Ascending aorta (tissue), 2 donors: ENCODE measurements around the gene KPNB1. TPM values are rescaled to one million over a fixed set of nuclear protein-coding genes. Genes with fewer than 3 reads are reported as not detected.
A peak's percentile ranks its signal among the peaks of the same experiment; 100 is the strongest.

ENCODE experiments used
- DNase-seq, 2 donors: peaks; one replicate each; pipeline ENCODE4 v3.0.0-alpha.2; 2019; ENCODE audit warnings: low spot score in 2 of 2
- H3K27ac ChIP-seq, 2 donors: fragments of 200-600 bp; sonication (generic); one replicate each; pipeline ENCODE4 v1.5.1; 2016 to 2017; ENCODE audit warnings: mild to moderate bottlenecking in 1 of 2
- H3K27me3 ChIP-seq: fragments of 200-600 bp; sonication (generic); one replicate; pipeline ENCODE4 v1.5.1; 2017
- H3K36me3 ChIP-seq, 2 donors: fragments of 200-600 bp; sonication (generic); one replicate each; pipeline ENCODE4 v1.5.1; 2016
- H3K4me1 ChIP-seq, 2 donors: fragments of 200-600 bp; sonication (generic); one replicate each; pipeline ENCODE4 v1.5.1; 2016 to 2017; ENCODE audit warnings: mild to moderate bottlenecking in 1 of 2
- H3K4me3 ChIP-seq, 2 donors: fragments of 200-600 bp; sonication (generic); one replicate each; pipeline ENCODE4 v1.5.1; 2016 to 2017; ENCODE audit warnings: mild to moderate bottlenecking in 1 of 2
- H3K9me3 ChIP-seq, 2 donors: fragments of 200-600 bp; sonication (generic); one replicate each; pipeline ENCODE4 v1.5.1; 2016
- intact Hi-C: fragments of 100-400 bp; cut with DNase I; formaldehyde crosslinking; loops from one replicate; pipeline ENCODE4 v1.15.1; 2023
- total RNA-seq: library from RNA; depleted of rRNA; stranded (reverse); fragments of >200 nt; gene quantifications from one replicate; pipeline ENCODE4 v1.1.0, GENCODE V29; 2016
- TF ChIP-seq, protein P1 (sequence below), 3 experiments: fragments of 200-600 bp in 2 of 3; fragments of 450-650 bp in 1 of 3; sonication (generic) in 2 of 3; IDR thresholded peaks; one replicate each; pipeline ENCODE4 v1.5.1; 2016 to 2019; ENCODE audit warnings: antibody characterized with exemption in 3 of 3, mild to moderate bottlenecking in 1 of 3, moderate library complexity in 1 of 3

Gene KPNB1
- total RNA-seq, 1 donor from 2014 or later: 261 TPM

DNA sequence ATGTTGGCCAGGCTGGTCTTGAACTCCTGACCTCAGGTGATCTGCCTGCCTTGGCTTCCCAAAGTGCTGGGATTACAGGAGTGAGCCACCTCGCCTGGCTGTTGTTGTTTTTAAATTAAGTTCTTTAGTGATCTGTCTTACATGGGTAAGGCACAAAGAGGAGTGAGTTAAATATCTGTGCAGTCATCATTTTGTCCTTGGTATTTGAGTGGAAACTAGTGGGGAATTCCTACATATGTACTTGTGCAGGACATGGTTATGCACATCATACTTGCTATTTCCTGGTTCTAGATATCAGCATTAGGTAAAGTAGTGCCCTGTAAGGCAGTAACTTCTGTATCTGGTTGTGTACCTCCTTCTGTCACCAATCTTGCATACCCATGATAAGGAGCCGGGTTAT is 3.7 kb downstream of the KPNB1 start:
- H3K9me3 ChIP-seq: no peaks in the 10 kb centered on the region
- H3K36me3 ChIP-seq: peaks cover 59 to 64% of the 10 kb centered on the region in 2 donors
- no peak for DNase-seq
- H3K27ac ChIP-seq: no peak overlapping the region
- H3K4me3 ChIP-seq: no peak overlapping the region
- TF ChIP-seq, protein P1, sequence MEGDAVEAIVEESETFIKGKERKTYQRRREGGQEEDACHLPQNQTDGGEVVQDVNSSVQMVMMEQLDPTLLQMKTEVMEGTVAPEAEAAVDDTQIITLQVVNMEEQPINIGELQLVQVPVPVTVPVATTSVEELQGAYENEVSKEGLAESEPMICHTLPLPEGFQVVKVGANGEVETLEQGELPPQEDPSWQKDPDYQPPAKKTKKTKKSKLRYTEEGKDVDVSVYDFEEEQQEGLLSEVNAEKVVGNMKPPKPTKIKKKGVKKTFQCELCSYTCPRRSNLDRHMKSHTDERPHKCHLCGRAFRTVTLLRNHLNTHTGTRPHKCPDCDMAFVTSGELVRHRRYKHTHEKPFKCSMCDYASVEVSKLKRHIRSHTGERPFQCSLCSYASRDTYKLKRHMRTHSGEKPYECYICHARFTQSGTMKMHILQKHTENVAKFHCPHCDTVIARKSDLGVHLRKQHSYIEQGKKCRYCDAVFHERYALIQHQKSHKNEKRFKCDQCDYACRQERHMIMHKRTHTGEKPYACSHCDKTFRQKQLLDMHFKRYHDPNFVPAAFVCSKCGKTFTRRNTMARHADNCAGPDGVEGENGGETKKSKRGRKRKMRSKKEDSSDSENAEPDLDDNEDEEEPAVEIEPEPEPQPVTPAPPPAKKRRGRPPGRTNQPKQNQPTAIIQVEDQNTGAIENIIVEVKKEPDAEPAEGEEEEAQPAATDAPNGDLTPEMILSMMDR (IDR thresholded peaks at IDR 0.05): no peak
- intact Hi-C loops: no loop called here
- H3K4me1 ChIP-seq: peaks cover 4 to 14% of the 10 kb centered on the region in 2 donors
- H3K27me3 ChIP-seq: no peaks in the 10 kb centered on the region

DNA sequence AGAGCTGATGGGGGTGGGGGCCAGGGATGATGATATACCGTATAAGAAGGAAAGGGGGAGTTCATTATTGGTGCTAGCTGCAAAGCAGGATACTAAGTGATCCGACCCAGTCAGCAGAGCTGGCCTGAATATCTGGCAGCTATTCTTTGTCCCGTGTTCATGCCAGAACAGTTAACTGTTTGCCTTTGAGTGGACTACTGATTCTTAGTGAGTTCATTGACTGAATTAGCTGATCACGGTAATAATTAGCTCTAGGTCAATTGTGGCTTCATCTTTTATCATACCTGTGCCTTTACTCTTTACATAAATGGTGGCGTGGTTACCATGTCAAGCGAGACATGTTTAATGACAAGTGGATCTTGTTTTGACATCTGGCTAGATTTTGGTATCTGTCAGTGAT is 5.3 kb downstream of the KPNB1 start:
- Histone ChIP-seq H3K27me3 (no peaks in the 10 kb centered on the region), H3K4me3 (no peak overlapping the region), H3K36me3 (peaks cover 74 to 80% of the 10 kb centered on the region in 2 donors), H3K27ac (no peak overlapping the region), H3K4me1 (peaks cover 4 to 11% of the 10 kb centered on the region in 2 donors), H3K9me3 (no peaks in the 10 kb centered on the region)
- DNase-seq: no peak
- TF ChIP-seq, protein P1 (IDR thresholded peaks at IDR 0.05): no peak
- intact Hi-C loops: no loop called here

DNA sequence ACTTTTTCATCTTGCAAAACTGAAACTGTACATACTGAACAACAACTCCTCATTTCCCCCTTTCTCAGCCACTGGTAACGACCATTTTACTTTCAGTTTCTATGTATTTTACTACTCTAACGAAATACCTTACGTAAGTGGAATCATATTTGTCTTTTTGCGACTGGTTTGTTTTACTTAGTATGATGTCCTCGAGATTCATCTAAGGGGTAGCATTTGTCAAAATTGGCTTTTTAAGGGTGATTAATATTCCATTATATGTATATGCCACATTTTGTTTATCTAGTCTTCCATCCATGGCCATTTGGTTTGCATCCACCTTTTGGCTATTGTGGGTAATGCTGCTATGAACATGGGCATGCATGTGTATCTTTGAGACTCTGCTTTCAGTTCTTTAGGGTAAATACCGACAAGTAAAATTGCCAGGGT is 10.4 kb downstream of the KPNB1 start:
- Histone ChIP-seq H3K27me3 (no peaks in the 10 kb centered on the region), H3K9me3 (no peaks in the 10 kb centered on the region), H3K4me3 (no peak overlapping the region), H3K27ac (no peak overlapping the region), H3K4me1 (no peaks in the 10 kb centered on the region), H3K36me3 (peaks cover 85 to 92% of the 10 kb centered on the region in 2 donors)
- TF ChIP-seq, protein P1 (IDR thresholded peaks at IDR 0.05): no peak
- DNase-seq: no peak
- intact Hi-C loops: no loop called here

DNA sequence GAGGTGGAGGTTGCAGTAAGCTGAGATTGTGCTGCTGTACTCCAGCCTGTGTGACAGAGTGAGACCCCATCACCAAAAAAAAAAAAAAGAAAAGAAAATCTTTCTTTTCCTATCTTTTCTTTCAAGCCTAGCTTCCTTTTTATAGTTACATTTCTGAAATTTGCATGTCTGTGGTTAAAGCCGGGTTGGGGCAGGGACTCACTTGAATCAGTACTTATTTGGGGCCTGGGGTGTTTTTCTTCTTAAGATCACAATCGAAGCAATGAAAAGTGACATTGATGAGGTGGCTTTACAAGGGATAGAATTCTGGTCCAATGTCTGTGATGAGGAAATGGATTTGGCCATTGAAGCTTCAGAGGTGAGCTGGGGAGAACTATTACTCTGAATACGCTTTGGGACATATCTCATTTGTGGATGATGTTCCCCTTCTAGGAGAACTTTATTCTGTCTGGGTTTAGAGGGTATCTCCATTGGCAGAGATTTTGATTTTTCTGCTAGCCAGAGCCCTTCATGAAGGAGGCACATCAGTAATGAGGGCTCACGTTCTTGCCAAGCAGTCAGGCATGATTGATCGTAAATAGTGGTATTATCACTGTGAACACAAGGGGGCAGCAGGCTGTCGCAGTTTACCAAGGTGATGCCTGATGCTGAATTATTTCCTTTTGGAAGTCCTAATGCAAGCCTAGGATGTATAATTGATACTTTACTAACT is 14.3 kb downstream of the KPNB1 start:
- DNase-seq: peak in 1 of 2 donors; percentile 73
- peaks cover 83 to 84% of the 10 kb centered on the region in 2 donors for H3K36me3 ChIP-seq
- no peaks in the 10 kb centered on the region for H3K9me3 ChIP-seq
- TF ChIP-seq, protein P1 (IDR thresholded peaks at IDR 0.05): peak; percentile 54 to 70 (median 67)
- H3K4me1 ChIP-seq: no peaks in the 10 kb centered on the region
- no peak overlapping the region for H3K4me3 ChIP-seq
- intact Hi-C loops: no loop called here
- H3K27ac ChIP-seq: no peak overlapping the region
- H3K27me3 ChIP-seq: no peaks in the 10 kb centered on the region

DNA sequence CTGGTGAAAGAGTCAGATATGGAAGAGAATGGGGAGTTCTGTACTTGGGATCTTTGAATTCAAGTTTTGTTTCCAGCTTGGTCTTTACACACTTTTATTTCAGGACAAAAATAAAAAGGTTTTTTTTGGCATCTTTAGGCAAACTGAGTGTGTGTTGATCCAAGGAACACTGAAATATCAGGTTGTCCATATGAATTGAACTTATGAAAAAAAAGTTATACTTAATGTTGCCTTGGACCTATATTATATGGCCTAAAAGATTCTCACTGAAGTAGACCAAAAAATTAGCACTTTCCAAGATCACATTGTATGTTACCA is 14.9 kb downstream of the KPNB1 start:
- intact Hi-C loops: no loop called here
- TF ChIP-seq, protein P1 (IDR thresholded peaks at IDR 0.05): no peak
- Histone ChIP-seq H3K36me3 (peaks cover 83 to 84% of the 10 kb centered on the region in 2 donors), H3K9me3 (no peaks in the 10 kb centered on the region), H3K4me3 (no peak overlapping the region), H3K4me1 (no peaks in the 10 kb centered on the region), H3K27ac (no peak overlapping the region), H3K27me3 (no peaks in the 10 kb centered on the region)
- no peak for DNase-seq
